Measurements from ENCODE around the gene LMOD2. TPM values are rescaled to one million over a fixed set of nuclear protein-coding genes. Genes with fewer than 3 reads are reported as not detected.

The LMOD2 gene
- total and polyA plus RNA-seq, 9 of the 15 experiments (the other 6 are each of a cell fraction or from before 2014, with no cell fraction given) = 0.04 TPM; not detected in 8

DNA sequence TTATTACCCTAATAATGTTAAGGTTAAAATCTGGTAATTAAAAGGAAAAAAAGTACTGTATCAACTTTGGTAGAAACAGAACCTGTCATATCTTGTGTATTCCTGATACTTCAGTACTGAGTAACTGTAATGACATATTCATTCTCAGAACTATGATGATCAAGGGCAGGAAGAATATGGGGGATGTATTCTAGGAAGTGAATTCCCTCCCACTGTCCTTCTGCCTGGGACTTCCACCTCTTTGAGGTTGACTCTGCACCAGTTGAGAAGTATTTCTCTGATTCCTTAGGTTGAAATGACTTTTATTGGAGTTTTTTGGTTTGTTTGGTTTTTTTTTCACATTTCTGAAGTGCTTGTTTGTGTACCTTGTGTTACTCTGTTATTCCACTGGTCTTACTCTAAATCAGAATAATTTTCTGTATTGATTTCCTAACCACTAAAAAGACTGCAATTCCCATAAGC is 56.2 kb downstream of the LMOD2 start (continued):
- TF ChIP-seq, protein P1, sequence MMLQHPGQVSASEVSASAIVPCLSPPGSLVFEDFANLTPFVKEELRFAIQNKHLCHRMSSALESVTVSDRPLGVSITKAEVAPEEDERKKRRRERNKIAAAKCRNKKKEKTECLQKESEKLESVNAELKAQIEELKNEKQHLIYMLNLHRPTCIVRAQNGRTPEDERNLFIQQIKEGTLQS (IDR thresholded peaks at IDR 0.05) = peak; percentile 50; the same call in 1 of the 2 replicates
- TF ChIP-seq, protein P1 (CRISPR knock-in tag; conservative IDR thresholded peaks at IDR 0.05) = no peak
- TF ChIP-seq TFAM (CRISPR knock-in tag; conservative IDR thresholded peaks at IDR 0.05) (no peak), SETDB1 (IDR thresholded peaks at IDR 0.05; ENCODE audit: low read length) (no peak), STAT5A (IDR thresholded peaks at IDR 0.05; ENCODE audit: borderline replicate concordance, low read length) (peak; percentile 90), HDAC2 (IDR thresholded peaks at IDR 0.05) (0 out of 2 replicates have a peak, but pooled peaks have one; percentile 44), NR1H2 (CRISPR knock-in tag; IDR thresholded peaks at IDR 0.05) (no peak), NR2F6 (CRISPR knock-in tag; IDR thresholded peaks at IDR 0.05) (no peak), ADNP (tag; IDR thresholded peaks at IDR 0.05) (no peak), ZNF583 (CRISPR knock-in tag; IDR thresholded peaks at IDR 0.05) (no peak), ARID1B (IDR thresholded peaks at IDR 0.05) (peak; percentile 79), PTTG1 (tag; IDR thresholded peaks at IDR 0.05; ENCODE audit: low read depth) (no peak), XRCC5 (IDR thresholded peaks at IDR 0.05; ENCODE audit: low read depth, low read length) (no peak), NFXL1 (CRISPR knock-in tag; IDR thresholded peaks at IDR 0.05) (no peak)
- TF ChIP-seq, protein P2, sequence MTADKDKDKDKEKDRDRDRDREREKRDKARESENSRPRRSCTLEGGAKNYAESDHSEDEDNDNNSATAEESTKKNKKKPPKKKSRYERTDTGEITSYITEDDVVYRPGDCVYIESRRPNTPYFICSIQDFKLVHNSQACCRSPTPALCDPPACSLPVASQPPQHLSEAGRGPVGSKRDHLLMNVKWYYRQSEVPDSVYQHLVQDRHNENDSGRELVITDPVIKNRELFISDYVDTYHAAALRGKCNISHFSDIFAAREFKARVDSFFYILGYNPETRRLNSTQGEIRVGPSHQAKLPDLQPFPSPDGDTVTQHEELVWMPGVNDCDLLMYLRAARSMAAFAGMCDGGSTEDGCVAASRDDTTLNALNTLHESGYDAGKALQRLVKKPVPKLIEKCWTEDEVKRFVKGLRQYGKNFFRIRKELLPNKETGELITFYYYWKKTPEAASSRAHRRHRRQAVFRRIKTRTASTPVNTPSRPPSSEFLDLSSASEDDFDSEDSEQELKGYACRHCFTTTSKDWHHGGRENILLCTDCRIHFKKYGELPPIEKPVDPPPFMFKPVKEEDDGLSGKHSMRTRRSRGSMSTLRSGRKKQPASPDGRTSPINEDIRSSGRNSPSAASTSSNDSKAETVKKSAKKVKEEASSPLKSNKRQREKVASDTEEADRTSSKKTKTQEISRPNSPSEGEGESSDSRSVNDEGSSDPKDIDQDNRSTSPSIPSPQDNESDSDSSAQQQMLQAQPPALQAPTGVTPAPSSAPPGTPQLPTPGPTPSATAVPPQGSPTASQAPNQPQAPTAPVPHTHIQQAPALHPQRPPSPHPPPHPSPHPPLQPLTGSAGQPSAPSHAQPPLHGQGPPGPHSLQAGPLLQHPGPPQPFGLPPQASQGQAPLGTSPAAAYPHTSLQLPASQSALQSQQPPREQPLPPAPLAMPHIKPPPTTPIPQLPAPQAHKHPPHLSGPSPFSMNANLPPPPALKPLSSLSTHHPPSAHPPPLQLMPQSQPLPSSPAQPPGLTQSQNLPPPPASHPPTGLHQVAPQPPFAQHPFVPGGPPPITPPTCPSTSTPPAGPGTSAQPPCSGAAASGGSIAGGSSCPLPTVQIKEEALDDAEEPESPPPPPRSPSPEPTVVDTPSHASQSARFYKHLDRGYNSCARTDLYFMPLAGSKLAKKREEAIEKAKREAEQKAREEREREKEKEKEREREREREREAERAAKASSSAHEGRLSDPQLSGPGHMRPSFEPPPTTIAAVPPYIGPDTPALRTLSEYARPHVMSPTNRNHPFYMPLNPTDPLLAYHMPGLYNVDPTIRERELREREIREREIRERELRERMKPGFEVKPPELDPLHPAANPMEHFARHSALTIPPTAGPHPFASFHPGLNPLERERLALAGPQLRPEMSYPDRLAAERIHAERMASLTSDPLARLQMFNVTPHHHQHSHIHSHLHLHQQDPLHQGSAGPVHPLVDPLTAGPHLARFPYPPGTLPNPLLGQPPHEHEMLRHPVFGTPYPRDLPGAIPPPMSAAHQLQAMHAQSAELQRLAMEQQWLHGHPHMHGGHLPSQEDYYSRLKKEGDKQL (CRISPR knock-in tag; IDR thresholded peaks at IDR 0.05; ENCODE audit: borderline replicate concordance) = no peak
- TF ChIP-seq, protein P3, sequence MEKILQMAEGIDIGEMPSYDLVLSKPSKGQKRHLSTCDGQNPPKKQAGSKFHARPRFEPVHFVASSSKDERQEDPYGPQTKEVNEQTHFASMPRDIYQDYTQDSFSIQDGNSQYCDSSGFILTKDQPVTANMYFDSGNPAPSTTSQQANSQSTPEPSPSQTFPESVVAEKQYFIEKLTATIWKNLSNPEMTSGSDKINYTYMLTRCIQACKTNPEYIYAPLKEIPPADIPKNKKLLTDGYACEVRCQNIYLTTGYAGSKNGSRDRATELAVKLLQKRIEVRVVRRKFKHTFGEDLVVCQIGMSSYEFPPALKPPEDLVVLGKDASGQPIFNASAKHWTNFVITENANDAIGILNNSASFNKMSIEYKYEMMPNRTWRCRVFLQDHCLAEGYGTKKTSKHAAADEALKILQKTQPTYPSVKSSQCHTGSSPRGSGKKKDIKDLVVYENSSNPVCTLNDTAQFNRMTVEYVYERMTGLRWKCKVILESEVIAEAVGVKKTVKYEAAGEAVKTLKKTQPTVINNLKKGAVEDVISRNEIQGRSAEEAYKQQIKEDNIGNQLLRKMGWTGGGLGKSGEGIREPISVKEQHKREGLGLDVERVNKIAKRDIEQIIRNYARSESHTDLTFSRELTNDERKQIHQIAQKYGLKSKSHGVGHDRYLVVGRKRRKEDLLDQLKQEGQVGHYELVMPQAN (IDR thresholded peaks at IDR 0.05; ENCODE audit: borderline replicate concordance) = no peak
- TF ChIP-seq, protein P4, sequence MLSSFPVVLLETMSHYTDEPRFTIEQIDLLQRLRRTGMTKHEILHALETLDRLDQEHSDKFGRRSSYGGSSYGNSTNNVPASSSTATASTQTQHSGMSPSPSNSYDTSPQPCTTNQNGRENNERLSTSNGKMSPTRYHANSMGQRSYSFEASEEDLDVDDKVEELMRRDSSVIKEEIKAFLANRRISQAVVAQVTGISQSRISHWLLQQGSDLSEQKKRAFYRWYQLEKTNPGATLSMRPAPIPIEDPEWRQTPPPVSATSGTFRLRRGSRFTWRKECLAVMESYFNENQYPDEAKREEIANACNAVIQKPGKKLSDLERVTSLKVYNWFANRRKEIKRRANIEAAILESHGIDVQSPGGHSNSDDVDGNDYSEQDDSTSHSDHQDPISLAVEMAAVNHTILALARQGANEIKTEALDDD (IDR thresholded peaks at IDR 0.05) = no peak
- TF ChIP-seq, protein P5, sequence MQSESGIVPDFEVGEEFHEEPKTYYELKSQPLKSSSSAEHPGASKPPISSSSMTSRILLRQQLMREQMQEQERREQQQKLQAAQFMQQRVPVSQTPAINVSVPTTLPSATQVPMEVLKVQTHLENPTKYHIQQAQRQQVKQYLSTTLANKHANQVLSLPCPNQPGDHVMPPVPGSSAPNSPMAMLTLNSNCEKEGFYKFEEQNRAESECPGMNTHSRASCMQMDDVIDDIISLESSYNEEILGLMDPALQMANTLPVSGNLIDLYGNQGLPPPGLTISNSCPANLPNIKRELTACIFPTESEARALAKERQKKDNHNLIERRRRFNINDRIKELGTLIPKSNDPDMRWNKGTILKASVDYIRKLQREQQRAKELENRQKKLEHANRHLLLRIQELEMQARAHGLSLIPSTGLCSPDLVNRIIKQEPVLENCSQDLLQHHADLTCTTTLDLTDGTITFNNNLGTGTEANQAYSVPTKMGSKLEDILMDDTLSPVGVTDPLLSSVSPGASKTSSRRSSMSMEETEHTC (IDR thresholded peaks at IDR 0.05) = no peak
- TF ChIP-seq, protein P6, sequence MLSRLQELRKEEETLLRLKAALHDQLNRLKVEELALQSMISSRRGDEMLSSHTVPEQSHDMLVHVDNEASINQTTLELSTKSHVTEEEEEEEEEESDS (CRISPR knock-in tag; IDR thresholded peaks at IDR 0.05) = no peak
